Loucy (cell line): ENCODE results near the gene HSF2BP.
"Not testable (repeated sequence)": the region's sequence is repeated elsewhere in the genome, so short reads cannot be mapped to it uniquely, and the experiment has no call there.

Experiments
- H2AFZ ChIP-seq: fragments of 200-600 bp; sonication (generic); 2 replicates; pipeline ENCODE4 v1.6.0; 2016; ENCODE audit warnings: antibody characterized with exemption, mild to moderate bottlenecking, low read length, moderate library complexity
- H3F3A ChIP-seq: fragments of 200-600 bp; 2 replicates; pipeline ENCODE4 v1.6.0; 2016; ENCODE audit warnings: antibody characterized with exemption, low read depth, mild to moderate bottlenecking
- H3K27me3 ChIP-seq: fragments of 200-600 bp; sonication (generic); 2 replicates; pipeline ENCODE4 v1.6.1; 2014; ENCODE audit warnings: low read length, mild to moderate bottlenecking; ENCODE audit not compliant: insufficient read depth, poor library complexity, severe bottlenecking
- H3K36me3 ChIP-seq: fragments of 200-600 bp; sonication (generic); 2 replicates; pipeline ENCODE4 v1.6.1; 2016; ENCODE audit warnings: low read length; ENCODE audit not compliant: insufficient read depth
- H3K4me1 ChIP-seq: fragments of 200-600 bp; sonication (generic); 2 replicates; pipeline ENCODE4 v1.5.1; 2014; ENCODE audit warnings: low read length, mild to moderate bottlenecking; ENCODE audit not compliant: insufficient read depth, poor library complexity, severe bottlenecking
- H3K4me2 ChIP-seq: fragments of 200-600 bp; sonication (generic); 2 replicates; pipeline ENCODE4 v1.6.0; 2014; ENCODE audit warnings: antibody characterized with exemption, low read length, low read depth, mild to moderate bottlenecking; ENCODE audit not compliant: poor library complexity, severe bottlenecking
- H3K4me3 ChIP-seq: fragments of 200-600 bp; sonication (generic); 2 replicates; pipeline ENCODE4 v1.5.1; 2014; ENCODE audit warnings: low read length, mild to moderate bottlenecking, mixed read lengths; ENCODE audit not compliant: poor library complexity, severe bottlenecking
- H3K79me2 ChIP-seq: fragments of 200-600 bp; sonication (generic); 2 replicates; pipeline ENCODE4 v1.6.1; 2014; ENCODE audit warnings: low read length; ENCODE audit not compliant: insufficient read depth
- H3K9ac ChIP-seq: fragments of 200-600 bp; sonication (generic); 2 replicates; pipeline ENCODE4 v1.6.0; 2014; ENCODE audit warnings: mild to moderate bottlenecking, low read depth, low read length, moderate library complexity; ENCODE audit not compliant: poor library complexity, severe bottlenecking
- H3K9me2 ChIP-seq: fragments of 200-600 bp; sonication (generic); replicated peaks from 2 replicates; pipeline ENCODE4 v1.6.1; 2016; ENCODE audit warnings: low read depth, low read length, mixed read lengths
- H3K9me3 ChIP-seq: fragments of 200-600 bp; sonication (generic); 2 replicates; pipeline ENCODE4 v1.6.1; 2014; ENCODE audit warnings: mild to moderate bottlenecking, antibody characterized with exemption, low read length, low read depth; ENCODE audit not compliant: insufficient read depth
- H4K20me1 ChIP-seq: fragments of 200-600 bp; sonication (generic); 2 replicates; pipeline ENCODE4 v1.6.0; 2014; ENCODE audit warnings: antibody characterized with exemption, low read length, mild to moderate bottlenecking; ENCODE audit not compliant: insufficient read depth, poor library complexity, severe bottlenecking

The HSF2BP gene

GRCh38 chr21:43503075-43503750, 156.1 kb downstream of the HSF2BP start:
- H3K4me2 ChIP-seq, H3K9ac ChIP-seq, H3F3A ChIP-seq, H3K9me2 ChIP-seq, H3K9me3 ChIP-seq, H3K4me1 ChIP-seq, H3K79me2 ChIP-seq, H3K27me3 ChIP-seq, H3K4me3 ChIP-seq, H2AFZ ChIP-seq, H4K20me1 ChIP-seq, H3K36me3 ChIP-seq: not testable (repeated sequence)

GRCh38 chr21:43502407-43503071, 156.7 kb downstream of the HSF2BP start:
- not testable (repeated sequence) for H3K36me3 ChIP-seq, H4K20me1 ChIP-seq, H3K79me2 ChIP-seq, H3K27me3 ChIP-seq, H3K4me1 ChIP-seq, H3K9ac ChIP-seq, H2AFZ ChIP-seq, H3K4me2 ChIP-seq, H3K4me3 ChIP-seq, H3F3A ChIP-seq, H3K9me2 ChIP-seq, H3K9me3 ChIP-seq

GRCh38 chr21:43498924-43499323, 160.4 kb downstream of the HSF2BP start:
- H3K79me2 ChIP-seq, H4K20me1 ChIP-seq, H3K9me2 ChIP-seq, H2AFZ ChIP-seq, H3K36me3 ChIP-seq, H3K27me3 ChIP-seq, H3K4me2 ChIP-seq, H3K9ac ChIP-seq, H3F3A ChIP-seq, H3K4me1 ChIP-seq, H3K4me3 ChIP-seq, H3K9me3 ChIP-seq: not testable (repeated sequence)

GRCh38 chr21:43498065-43498464, 161.2 kb downstream of the HSF2BP start:
- H3K9me2 ChIP-seq, H4K20me1 ChIP-seq, H3K27me3 ChIP-seq, H3K9ac ChIP-seq, H3K4me2 ChIP-seq, H2AFZ ChIP-seq, H3F3A ChIP-seq, H3K4me1 ChIP-seq, H3K4me3 ChIP-seq, H3K36me3 ChIP-seq, H3K79me2 ChIP-seq, H3K9me3 ChIP-seq: not testable (repeated sequence)

DNA sequence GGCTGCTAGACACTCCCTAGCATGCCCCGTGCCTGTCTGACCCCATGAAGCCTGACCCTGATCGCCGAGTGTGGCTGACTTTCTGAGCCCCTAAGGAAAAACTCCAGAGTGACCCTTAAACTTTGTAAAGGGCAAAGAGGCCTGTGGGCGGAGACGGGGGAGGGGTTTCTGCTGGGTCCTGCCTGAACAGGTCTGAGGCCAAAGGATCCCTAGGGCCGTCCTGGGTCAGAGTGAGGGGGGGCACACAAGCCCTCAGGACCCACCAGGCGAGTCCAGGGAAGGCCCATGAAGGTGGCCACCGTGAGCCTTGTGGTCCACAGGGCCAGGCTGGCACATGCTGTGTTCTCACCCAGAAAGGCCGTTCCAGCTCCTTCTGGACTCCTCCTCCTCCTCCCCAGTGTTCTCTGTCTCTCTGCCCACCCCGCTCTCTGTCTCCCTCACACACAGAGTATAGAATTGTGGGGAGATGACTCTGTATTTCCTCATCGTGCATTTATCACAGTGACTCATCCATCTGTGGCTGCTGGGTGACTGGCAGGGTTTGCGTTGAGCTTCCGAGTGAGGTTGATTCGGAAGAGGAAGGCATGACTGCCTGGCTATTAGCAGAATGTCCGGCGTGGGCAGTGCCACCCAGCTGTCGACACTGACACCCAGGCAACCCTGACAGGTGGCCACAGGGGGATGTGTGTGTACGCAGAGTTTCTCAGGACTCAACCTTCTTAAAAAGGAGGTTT, 164.8 kb downstream of the HSF2BP start:
- H3K4me3 ChIP-seq, H3K36me3 ChIP-seq, H3K9me3 ChIP-seq, H3K4me1 ChIP-seq, H3K4me2 ChIP-seq, H3F3A ChIP-seq, H2AFZ ChIP-seq, H3K9me2 ChIP-seq, H3K9ac ChIP-seq, H4K20me1 ChIP-seq, H3K79me2 ChIP-seq, H3K27me3 ChIP-seq: not testable (repeated sequence)

DNA sequence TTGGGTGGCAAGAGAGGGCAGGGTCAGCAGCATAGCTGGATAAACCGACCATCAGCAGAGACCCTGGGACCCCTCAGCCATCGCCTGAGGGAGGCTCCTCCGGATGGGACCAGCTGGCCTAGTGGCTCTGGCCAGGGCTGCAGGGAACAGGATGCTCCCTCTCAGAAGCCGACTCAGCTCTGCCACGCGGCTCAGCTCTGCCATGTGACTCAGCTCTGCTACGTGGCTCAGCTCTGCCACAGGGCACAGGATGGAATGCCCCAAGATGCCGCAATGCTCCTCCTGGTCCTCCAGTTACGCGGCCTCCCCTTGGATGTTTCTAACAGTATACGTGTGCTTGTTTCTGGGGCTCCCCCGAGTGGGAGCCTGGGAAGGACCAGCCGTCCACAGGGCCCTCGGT, 165.8 kb downstream of the HSF2BP start:
- not testable (repeated sequence) for H3K4me2 ChIP-seq, H3K9ac ChIP-seq, H3K36me3 ChIP-seq, H3K4me1 ChIP-seq, H3K79me2 ChIP-seq, H3K9me3 ChIP-seq, H3K9me2 ChIP-seq, H3K4me3 ChIP-seq, H3K27me3 ChIP-seq, H4K20me1 ChIP-seq, H2AFZ ChIP-seq, H3F3A ChIP-seq

- not testable (repeated sequence) for H3K4me3 ChIP-seq, H3K79me2 ChIP-seq, H3K9me2 ChIP-seq, H3K36me3 ChIP-seq, H4K20me1 ChIP-seq, H3K9ac ChIP-seq, H3K4me1 ChIP-seq, H3F3A ChIP-seq, H3K4me2 ChIP-seq, H2AFZ ChIP-seq, H3K9me3 ChIP-seq, H3K27me3 ChIP-seq
Observed at GRCh38 chr21:43488235-43488634, 171.1 kb downstream of the HSF2BP start.
